ENCODE data around the gene ZNF219.

Gene ZNF219

GRCh38 chr14:21063479-21063878 lies 35.0 kb downstream of the ZNF219 start:
- no peak for DNase-seq

- DNase-seq, result no peak
Measured at GRCh38 chr14:21061347-21061668, 37.1 kb downstream of the ZNF219 start.

GRCh38 chr14:21060614-21061346 lies 37.7 kb downstream of the ZNF219 start:
- no peak for DNase-seq

DNA sequence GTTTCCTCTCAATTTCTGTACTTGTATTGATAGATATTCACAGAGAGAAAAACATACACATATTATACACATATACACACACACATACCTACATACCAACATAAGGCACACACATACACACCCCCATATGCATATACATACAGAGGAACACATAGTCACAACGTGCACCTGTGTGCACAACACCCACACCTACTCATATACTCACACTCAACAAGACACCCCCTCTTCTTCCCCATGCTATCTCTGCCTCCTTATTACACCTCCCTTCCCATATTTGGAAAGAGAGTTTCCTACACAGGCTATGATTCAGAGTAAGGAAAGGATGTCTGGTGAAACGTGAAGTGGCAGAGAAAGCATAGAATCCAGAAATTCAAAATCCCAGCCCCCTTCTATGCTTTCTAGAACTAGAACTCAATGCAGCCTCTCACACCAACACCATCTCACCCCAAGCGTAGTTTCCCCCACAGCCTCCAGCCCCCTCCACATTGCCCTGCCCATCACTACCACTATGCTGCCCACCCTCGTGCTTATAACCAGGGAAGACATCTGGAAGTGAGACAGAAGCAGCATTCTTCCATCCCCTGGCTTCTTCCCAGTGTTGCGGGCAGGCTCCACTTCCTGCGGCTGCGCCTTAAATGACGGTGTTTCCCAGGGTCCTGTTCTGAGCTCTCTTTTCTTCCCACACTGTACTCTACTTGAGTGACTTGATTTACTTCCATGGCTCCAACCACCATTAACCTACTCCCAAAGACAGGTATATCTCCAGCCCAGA lies 38.4 kb downstream of the ZNF219 start:
- no peak for DNase-seq

- no peak for DNase-seq
Measured at GRCh38 chr14:21058903-21059302, 39.6 kb downstream of the ZNF219 start.

GRCh38 chr14:21057803-21058675 lies 40.4 kb downstream of the ZNF219 start, which contains the start of gene RNASE8:
Gene RNASE8, plus strand, starts transcription at chr14:21057822. Its CDS starts 71 bp downstream, at chr14:21057893.
- no peak for DNase-seq

GRCh38 chr14:21056520-21057163 lies 41.8 kb downstream of the ZNF219 start:
- no peak for DNase-seq

GRCh38 chr14:21055432-21056117 lies 42.9 kb downstream of the ZNF219 start:
- no peak for DNase-seq

DNA sequence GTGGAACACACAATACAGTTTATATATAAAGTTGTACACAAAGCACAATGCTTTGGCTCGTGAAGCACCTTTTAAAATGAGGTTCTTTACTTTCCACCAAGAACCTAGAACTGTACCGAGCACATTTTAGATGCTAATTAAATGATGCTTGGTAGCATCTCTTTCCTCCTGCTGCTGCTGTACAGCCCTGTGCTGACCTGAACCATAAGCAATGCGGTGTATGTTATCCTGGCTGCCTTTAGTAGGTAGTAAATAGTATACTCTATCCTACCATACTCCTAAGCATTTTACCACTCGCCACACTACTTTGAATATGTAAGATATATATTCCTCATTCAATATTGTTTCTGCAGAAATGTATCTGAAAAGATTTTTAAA lies 43.7 kb downstream of the ZNF219 start:
- DNase-seq, result no peak

- no peak for DNase-seq
Measured at GRCh38 chr14:21054123-21054767, 44.2 kb downstream of the ZNF219 start.

DNA sequence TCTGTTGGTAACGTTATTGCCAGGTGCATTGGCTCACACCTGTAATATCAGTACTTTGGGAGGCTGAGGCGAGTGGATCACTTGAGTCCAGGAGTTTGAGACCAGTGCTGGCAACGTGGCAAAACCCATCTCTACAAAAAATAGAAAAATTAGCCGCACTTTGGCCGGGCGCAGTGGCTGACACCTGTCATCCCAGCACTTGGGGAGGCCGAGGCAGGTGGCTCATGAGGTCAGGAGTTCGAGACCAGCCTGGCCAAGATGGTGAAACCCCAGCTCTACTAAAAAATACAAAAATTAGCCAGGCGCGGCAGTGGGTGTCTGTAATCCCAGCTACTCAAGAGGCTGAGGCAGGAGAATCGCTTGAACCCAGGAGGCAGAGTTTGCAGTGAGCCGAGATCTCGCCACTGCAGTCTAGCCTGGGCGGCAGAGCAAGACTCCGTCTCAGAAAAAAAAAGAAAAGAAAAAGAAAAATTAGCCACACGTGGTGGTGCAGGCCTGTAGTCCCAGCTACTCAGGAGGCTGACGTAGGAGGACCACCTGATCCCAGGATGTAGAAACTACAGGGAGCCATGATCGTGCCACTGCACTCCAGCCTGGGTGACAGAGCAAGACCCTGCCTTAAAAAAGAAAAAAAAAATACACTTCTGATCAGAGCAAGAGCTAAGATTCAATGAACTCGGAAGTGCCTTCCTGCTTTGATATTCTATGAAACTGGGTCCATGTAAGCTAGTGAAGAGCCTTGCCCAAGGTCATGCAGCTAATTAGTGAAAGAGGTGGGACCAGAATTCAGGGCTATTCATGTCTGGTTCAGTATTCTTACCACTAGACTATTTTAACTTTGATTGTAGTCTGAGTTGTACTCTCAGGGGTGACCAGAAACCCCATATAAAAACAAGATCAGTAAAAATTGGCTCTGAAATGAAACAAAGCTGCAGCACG lies 45.0 kb downstream of the ZNF219 start:
- no peak for DNase-seq

DNA sequence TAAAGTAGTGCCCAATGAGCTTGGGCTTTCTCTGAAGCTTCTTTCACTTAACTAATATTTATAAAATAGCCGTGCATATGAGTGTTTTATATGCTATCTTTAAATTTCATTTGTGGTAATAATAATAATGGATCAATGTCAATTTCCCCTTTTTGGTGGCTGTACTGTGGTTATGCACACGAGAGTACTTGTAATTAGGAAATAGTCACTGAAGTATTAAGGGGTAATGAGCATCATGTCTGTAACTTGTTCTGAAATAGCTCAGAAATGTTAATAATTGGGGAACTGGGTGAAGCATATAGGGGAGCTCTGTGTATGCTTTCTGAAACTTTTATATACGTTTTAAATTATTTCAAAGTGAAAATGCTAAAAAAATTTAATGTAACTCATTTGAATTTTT lies 47.9 kb downstream of the ZNF219 start:
- no peak for DNase-seq

GRCh38 chr14:21049271-21049673 lies 49.2 kb downstream of the ZNF219 start:
- DNase-seq, result no peak

GRCh38 chr14:21048638-21049037 lies 49.8 kb downstream of the ZNF219 start:
- no peak for DNase-seq

GRCh38 chr14:21047378-21047781 lies 51.1 kb downstream of the ZNF219 start:
- no peak for DNase-seq

GRCh38 chr14:21043974-21044618 lies 54.4 kb downstream of the ZNF219 start:
- no peak for DNase-seq

DNA sequence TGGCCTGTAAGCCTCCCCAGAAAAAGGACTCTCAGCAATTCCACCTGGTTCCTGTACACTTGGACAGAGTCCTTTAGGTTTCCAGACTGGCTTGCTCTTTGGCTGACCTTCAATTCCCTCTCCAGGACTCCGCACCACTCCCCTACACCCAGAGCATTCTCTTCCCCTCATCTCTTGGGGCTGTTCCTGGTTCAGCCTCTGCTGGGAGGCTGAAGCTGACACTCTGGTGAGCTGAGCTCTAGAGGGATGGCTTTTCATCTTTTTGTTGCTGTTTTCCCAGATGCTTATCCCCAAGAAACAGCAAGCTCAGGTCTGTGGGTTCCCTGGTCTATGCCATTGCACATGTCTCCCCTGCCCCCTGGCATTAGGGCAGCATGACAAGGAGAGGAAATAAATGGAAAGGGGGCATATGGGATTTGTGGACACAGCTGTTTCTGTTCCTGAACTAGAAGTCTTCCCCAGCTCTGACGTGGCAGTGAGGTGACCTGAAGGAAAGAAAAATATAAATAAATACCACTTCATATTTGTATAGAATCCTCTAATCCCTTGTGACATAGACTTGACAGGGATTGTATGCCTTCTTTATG lies 55.0 kb downstream of the ZNF219 start:
- no peak for DNase-seq

DNA sequence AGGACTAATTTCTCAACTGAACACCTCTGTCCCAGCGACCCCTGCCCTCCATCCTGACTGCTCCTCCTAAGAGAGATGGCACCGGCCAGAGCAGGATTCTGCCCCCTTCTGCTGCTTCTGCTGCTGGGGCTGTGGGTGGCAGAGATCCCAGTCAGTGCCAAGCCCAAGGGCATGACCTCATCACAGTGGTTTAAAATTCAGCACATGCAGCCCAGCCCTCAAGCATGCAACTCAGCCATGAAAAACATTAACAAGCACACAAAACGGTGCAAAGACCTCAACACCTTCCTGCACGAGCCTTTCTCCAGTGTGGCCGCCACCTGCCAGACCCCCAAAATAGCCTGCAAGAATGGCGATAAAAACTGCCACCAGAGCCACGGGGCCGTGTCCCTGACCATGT lies 55.5 kb downstream of the ZNF219 start:
- no peak for DNase-seq

DNA sequence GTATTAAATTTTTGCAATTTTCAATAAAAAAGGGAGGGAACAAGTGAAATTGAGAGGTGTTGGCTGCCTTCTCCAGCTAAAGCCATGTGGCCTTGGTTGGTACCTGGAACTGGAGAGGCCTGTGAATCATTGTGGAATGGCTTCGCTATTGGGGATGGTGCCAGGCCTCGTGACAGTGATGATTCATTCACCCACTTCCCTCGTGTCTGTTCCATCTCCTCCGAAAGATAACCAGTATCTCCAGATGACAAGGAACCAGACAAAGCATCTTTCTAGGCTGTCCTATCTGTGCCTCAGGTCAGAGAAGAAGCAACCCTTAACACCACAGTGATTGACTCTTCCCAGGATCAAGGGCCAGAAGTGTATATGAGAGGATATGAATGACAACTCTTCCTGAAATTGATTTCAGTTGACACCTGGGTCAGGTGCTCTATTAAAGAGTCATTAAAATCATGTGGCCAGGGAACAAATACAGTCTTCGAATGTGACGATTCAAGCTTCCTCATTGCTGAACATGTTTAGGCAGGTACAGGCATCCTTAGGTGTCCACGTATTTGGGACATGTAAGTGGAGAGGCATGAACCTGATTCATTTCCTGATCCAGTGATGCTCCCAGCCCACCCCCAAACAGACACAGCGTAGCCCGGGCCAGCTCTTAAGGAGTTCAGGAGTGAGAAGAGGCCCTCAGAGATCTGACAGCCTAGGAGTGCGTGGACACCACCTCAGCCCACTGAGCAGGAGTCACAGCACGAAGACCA lies 56.6 kb downstream of the ZNF219 start, which contains the start of gene RNASE7:
TSS of gene RNASE7 (plus strand) at position 687 of the 758 bp plus-strand sequence. CDS start 631 bp downstream, outside the sequence.
- no peak for DNase-seq
